ENCODE data around the gene JARID2. TPM values are rescaled to one million over a fixed set of nuclear protein-coding genes. Genes with fewer than 3 reads are reported as not detected.

The JARID2 gene
- total RNA-seq, 1 experiment from 2014 or later = 23.6 TPM

DNA sequence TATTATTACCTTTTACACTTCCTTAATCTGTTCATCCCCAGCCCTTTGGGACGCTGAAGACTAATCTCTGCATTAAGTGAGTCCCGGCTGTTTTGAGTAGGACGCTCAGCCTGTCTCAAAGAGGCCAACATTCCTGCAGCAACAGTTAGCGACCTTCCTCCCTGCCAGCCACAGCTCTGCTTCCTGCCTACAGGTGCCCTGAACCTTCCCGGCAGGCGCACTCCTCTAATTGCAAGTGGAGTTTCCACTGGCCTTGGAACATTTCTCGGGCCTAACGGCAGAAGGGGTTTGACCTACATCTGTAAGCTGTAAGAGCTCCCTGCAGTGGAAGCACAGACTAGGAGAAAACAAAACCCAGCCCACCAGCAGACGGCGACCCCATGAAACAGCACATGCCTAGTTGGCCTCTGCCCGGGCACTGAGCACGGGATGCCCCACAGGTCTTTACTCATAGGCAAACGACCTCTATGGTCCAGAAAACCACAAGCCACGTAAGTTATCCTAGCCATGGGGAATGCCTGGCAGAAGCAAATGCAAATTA lies 279.1 kb downstream of the JARID2 start:
- Histone ChIP-seq H3K27me3 (ENCODE audit: insufficient read depth, low read length) (no peaks in the 10 kb centered on the region), H3K4me3 (replicated peaks in 1 of 2; ENCODE audit: low read depth in 1 of 2, low read length in 2 of 2) (no peak overlapping the region), H3K4me2 (ENCODE audit: low read length) (no peak overlapping the region), H3K4me1 (ENCODE audit: control insufficient read depth in 1 of 2, insufficient read depth in 2 of 2, low read length in 2 of 2) (no peaks in the 10 kb centered on the region), H3K9ac (ENCODE audit: low read length) (no peak overlapping the region), H3K27ac (ENCODE audit: low read depth, low read length) (no peak overlapping the region), H3K9me3 (ENCODE audit: control insufficient read depth in 1 of 2, insufficient read depth in 1 of 2, low read depth in 1 of 2, low read length in 2 of 2) (no peaks in the 10 kb centered on the region), H3K36me3 (ENCODE audit: control insufficient read depth in 1 of 2, insufficient read depth in 2 of 2, low read length in 2 of 2) (peaks cover 3 to 8% of the 10 kb centered on the region in 2 experiments; a peak in 2 of 4 replicates), H3K79me2 (ENCODE audit: insufficient read depth, low read length) (no peaks in the 10 kb centered on the region), H3K9me2 (ENCODE audit: insufficient read depth) (no peaks in the 10 kb centered on the region), H2AFZ (ENCODE audit: low read depth, low read length, poor library complexity, severe bottlenecking) (no peak overlapping the region), H4K20me1 (ENCODE audit: insufficient read depth) (no peaks in the 10 kb centered on the region)
- DNase-seq (ENCODE audit: low read depth, low spot score) = no peak
- TF ChIP-seq FOSL1 (IDR thresholded peaks at IDR 0.05; ENCODE audit: low read depth) (no peak), EZH2 (IDR thresholded peaks at IDR 0.05) (no peak), CEBPB (IDR thresholded peaks at IDR 0.05; ENCODE audit: low read depth) (no peak), TCF7L2 (IDR thresholded peaks at IDR 0.05; ENCODE audit: borderline replicate concordance, extremely low read depth, insufficient read depth, insufficient read length) (no peak), CBX3 (IDR thresholded peaks at IDR 0.05; ENCODE audit: low read depth) (no peak), EZH2phosphoT487 (IDR thresholded peaks at IDR 0.05; ENCODE audit: borderline replicate concordance) (no peak), YY1 (IDR thresholded peaks at IDR 0.05; ENCODE audit: extremely low read depth, insufficient replicate concordance, low read depth, low read length) (no peak), POLR2AphosphoS5 (IDR thresholded peaks at IDR 0.05; ENCODE audit: low read depth, low read length) (no peak), SRF (IDR thresholded peaks at IDR 0.05; ENCODE audit: low read depth) (no peak), POLR2A (IDR thresholded peaks at IDR 0.05; ENCODE audit: borderline replicate concordance, extremely low read depth, insufficient read depth, insufficient read length) (no peak), EGR1 (IDR thresholded peaks at IDR 0.05; ENCODE audit: low read depth) (no peak), ELF1 (IDR thresholded peaks at IDR 0.05; ENCODE audit: borderline replicate concordance, low read depth) (no peak), ZBTB33 (IDR thresholded peaks at IDR 0.05; ENCODE audit: extremely low read depth, insufficient replicate concordance, low read length) (no peak)
- TF ChIP-seq, protein P1, sequence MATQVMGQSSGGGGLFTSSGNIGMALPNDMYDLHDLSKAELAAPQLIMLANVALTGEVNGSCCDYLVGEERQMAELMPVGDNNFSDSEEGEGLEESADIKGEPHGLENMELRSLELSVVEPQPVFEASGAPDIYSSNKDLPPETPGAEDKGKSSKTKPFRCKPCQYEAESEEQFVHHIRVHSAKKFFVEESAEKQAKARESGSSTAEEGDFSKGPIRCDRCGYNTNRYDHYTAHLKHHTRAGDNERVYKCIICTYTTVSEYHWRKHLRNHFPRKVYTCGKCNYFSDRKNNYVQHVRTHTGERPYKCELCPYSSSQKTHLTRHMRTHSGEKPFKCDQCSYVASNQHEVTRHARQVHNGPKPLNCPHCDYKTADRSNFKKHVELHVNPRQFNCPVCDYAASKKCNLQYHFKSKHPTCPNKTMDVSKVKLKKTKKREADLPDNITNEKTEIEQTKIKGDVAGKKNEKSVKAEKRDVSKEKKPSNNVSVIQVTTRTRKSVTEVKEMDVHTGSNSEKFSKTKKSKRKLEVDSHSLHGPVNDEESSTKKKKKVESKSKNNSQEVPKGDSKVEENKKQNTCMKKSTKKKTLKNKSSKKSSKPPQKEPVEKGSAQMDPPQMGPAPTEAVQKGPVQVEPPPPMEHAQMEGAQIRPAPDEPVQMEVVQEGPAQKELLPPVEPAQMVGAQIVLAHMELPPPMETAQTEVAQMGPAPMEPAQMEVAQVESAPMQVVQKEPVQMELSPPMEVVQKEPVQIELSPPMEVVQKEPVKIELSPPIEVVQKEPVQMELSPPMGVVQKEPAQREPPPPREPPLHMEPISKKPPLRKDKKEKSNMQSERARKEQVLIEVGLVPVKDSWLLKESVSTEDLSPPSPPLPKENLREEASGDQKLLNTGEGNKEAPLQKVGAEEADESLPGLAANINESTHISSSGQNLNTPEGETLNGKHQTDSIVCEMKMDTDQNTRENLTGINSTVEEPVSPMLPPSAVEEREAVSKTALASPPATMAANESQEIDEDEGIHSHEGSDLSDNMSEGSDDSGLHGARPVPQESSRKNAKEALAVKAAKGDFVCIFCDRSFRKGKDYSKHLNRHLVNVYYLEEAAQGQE (IDR thresholded peaks at IDR 0.05; ENCODE audit: low read depth) = no peak
- ATAC-seq = no peak
- RAD21 ChIA-PET (ENCODE audit: low non-redundant PET in 1 of 2, low total read pairs in 2 of 2, uncharacterized antibody in 2 of 2, unreplicated experiment in 2 of 2) = no interaction called here
- BruUV-seq (replicated peaks) = no TSS peak
- POLR2A ChIA-PET = no interaction called here
- intact Hi-C loops (cut with micrococcal nuclease) = no loop called here
- CTCF ChIA-PET = no interaction called here
